H9 (cell line): ENCODE results near the gene TMEM164. TPM values are rescaled to one million over a fixed set of nuclear protein-coding genes. Genes with fewer than 3 reads are reported as not detected.

Experiments
- DNase-seq: peaks from one replicate; pipeline ENCODE4 v3.0.0-alpha.2; 2017
- H2AFZ ChIP-seq: one replicate; pipeline ENCODE4 v1.6.1; 2013; ENCODE audit warnings: mild to moderate bottlenecking, low read length, control low read depth, moderate library complexity
- H2AK5ac ChIP-seq: 2 replicates; pipeline ENCODE4 v1.6.1; 2013; ENCODE audit warnings: low read length, control low read depth, mixed read lengths; ENCODE audit not compliant: insufficient read length
- H2BK120ac ChIP-seq: one replicate; pipeline ENCODE4 v1.6.1; 2013; ENCODE audit warnings: low read depth, mild to moderate bottlenecking, low read length, control low read depth, inconsistent platforms; ENCODE audit not compliant: poor library complexity, severe bottlenecking
- H2BK12ac ChIP-seq: 2 replicates; pipeline ENCODE4 v1.6.1; 2013; ENCODE audit warnings: low read length, control low read depth, mixed read lengths, low read depth; ENCODE audit not compliant: insufficient read length
- H2BK15ac ChIP-seq: 2 replicates; pipeline ENCODE4 v1.6.1; 2013; ENCODE audit warnings: low read depth, low read length, control low read depth
- H2BK20ac ChIP-seq: one replicate; pipeline ENCODE4 v1.6.1; 2013; ENCODE audit warnings: low read depth, mild to moderate bottlenecking, low read length, control low read depth, inconsistent platforms; ENCODE audit not compliant: poor library complexity, severe bottlenecking
- H2BK5ac ChIP-seq: 2 replicates; pipeline ENCODE4 v1.6.1; 2013; ENCODE audit warnings: low read length, control low read depth, mixed read lengths; ENCODE audit not compliant: insufficient read length
- H3K14ac ChIP-seq: 2 replicates; pipeline ENCODE4 v1.6.1; 2013; ENCODE audit warnings: low read length, control low read depth; ENCODE audit not compliant: insufficient read depth
- H3K18ac ChIP-seq: 2 replicates; pipeline ENCODE4 v1.6.1; 2013; ENCODE audit warnings: low read depth, mild to moderate bottlenecking, mixed read lengths, low read length, control low read depth; ENCODE audit not compliant: insufficient read length
- H3K23ac ChIP-seq: 2 replicates; pipeline ENCODE4 v1.6.1; 2013; ENCODE audit warnings: low read length, control low read depth, mixed read lengths, low read depth; ENCODE audit not compliant: insufficient read length
- H3K23me2 ChIP-seq: 2 replicates; pipeline ENCODE4 v1.6.1; 2013; ENCODE audit warnings: low read depth, mild to moderate bottlenecking, mixed read lengths, low read length, control low read depth; ENCODE audit not compliant: insufficient read length, poor library complexity, severe bottlenecking
- H3K27ac ChIP-seq: 2 replicates; pipeline ENCODE4 v1.5.1; 2013; ENCODE audit warnings: low read length, control low read depth, mixed read lengths, low read depth; ENCODE audit not compliant: insufficient read length
- H3K27me3 ChIP-seq: 2 replicates; pipeline ENCODE4 v1.6.1; 2013; ENCODE audit warnings: low read length, control low read depth, inconsistent platforms; ENCODE audit not compliant: insufficient read depth
- H3K4ac ChIP-seq: 2 replicates; pipeline ENCODE4 v1.6.1; 2013; ENCODE audit warnings: low read depth, mild to moderate bottlenecking, control low read depth, inconsistent platforms, low read length, moderate library complexity
- H3K4me1 ChIP-seq: 2 replicates; pipeline ENCODE4 v1.6.1; 2013; ENCODE audit warnings: low read length, control low read depth, inconsistent platforms; ENCODE audit not compliant: insufficient read depth
- H3K4me2 ChIP-seq: 2 replicates; pipeline ENCODE4 v1.6.1; 2013; ENCODE audit warnings: low read length, control low read depth, mixed read lengths; ENCODE audit not compliant: insufficient read length, insufficient read depth
- H3K56ac ChIP-seq: 2 replicates; pipeline ENCODE4 v1.6.1; 2013; ENCODE audit warnings: low read depth, mild to moderate bottlenecking, mixed read lengths, low read length, control low read depth; ENCODE audit not compliant: insufficient read length
- H3K79me1 ChIP-seq: 2 replicates; pipeline ENCODE4 v1.6.1; 2013; ENCODE audit warnings: low read depth, mild to moderate bottlenecking, moderate library complexity, low read length, control low read depth, inconsistent platforms; ENCODE audit not compliant: insufficient read depth, poor library complexity, severe bottlenecking
- H3K79me2 ChIP-seq: 2 replicates; pipeline ENCODE4 v1.6.1; 2013; ENCODE audit warnings: low read length, control low read depth, inconsistent platforms; ENCODE audit not compliant: insufficient read depth
- H3K9ac ChIP-seq: 2 replicates; pipeline ENCODE4 v1.6.1; 2013; ENCODE audit warnings: low read length, control low read depth, mixed read lengths; ENCODE audit not compliant: insufficient read length; ENCODE audit errors: extremely low read depth
- H3K9me3 ChIP-seq: one replicate; pipeline ENCODE4 v1.6.1; 2013; ENCODE audit warnings: low read depth, low read length, inconsistent platforms; ENCODE audit not compliant: control insufficient read depth
- H3T11ph ChIP-seq: one replicate; pipeline ENCODE4 v1.6.1; 2013; ENCODE audit warnings: mild to moderate bottlenecking, low read length, control low read depth, inconsistent platforms
- H4K20me1 ChIP-seq: one replicate; pipeline ENCODE4 v1.6.1; 2013; ENCODE audit not compliant: control insufficient read depth, insufficient read length, insufficient read depth
- H4K5ac ChIP-seq: 2 replicates; pipeline ENCODE4 v1.6.1; 2013; ENCODE audit warnings: low read depth, mild to moderate bottlenecking, mixed read lengths, low read length, control low read depth; ENCODE audit not compliant: insufficient read length
- H4K8ac ChIP-seq: replicated peaks from 2 replicates; pipeline ENCODE4 v1.6.1; 2013; ENCODE audit warnings: low read length, control low read depth, mixed read lengths, low read depth; ENCODE audit not compliant: insufficient read length
- H4K91ac ChIP-seq: 2 replicates; pipeline ENCODE4 v1.6.1; 2013; ENCODE audit warnings: low read depth, mild to moderate bottlenecking, moderate library complexity, mixed read lengths, low read length, control low read depth; ENCODE audit not compliant: insufficient read length
- H3K27ac Mint-ChIP-seq, 3 experiments: 2 replicates in 2 of 3; 3 replicates in 1 of 3; pipeline ENCODE4 v1.8.0; 2020 to 2021; ENCODE audit warnings: mixed read lengths in 3 of 3, mild to moderate bottlenecking in 1 of 3, moderate library complexity in 1 of 3
- H3K27me3 Mint-ChIP-seq: 2 replicates; pipeline ENCODE4 v1.8.0; 2021; ENCODE audit warnings: low read depth, mild to moderate bottlenecking, moderate library complexity, mixed read lengths
- H3K36me3 Mint-ChIP-seq, 3 experiments: 2 replicates in 2 of 3; 3 replicates in 1 of 3; pipeline ENCODE4 v1.8.0; 2020 to 2021; ENCODE audit warnings: low read depth in 3 of 3, mixed read lengths in 3 of 3; ENCODE audit not compliant: insufficient read depth in 1 of 3
- H3K4me1 Mint-ChIP-seq, 2 experiments: 2 replicates each; pipeline ENCODE4 v1.8.0; 2020; ENCODE audit warnings: mixed read lengths in 2 of 2
- H3K4me3 Mint-ChIP-seq, 2 experiments: 2 replicates in 1 of 2; 3 replicates in 1 of 2; pipeline ENCODE4 v1.8.0; 2020 to 2021; ENCODE audit warnings: mild to moderate bottlenecking in 2 of 2, mixed read lengths in 2 of 2, moderate library complexity in 1 of 2
- H3K9me3 Mint-ChIP-seq, 2 experiments: 2 replicates in 1 of 2; 3 replicates in 1 of 2; pipeline ENCODE4 v1.8.0; 2020; ENCODE audit warnings: mild to moderate bottlenecking in 2 of 2, mixed read lengths in 2 of 2, moderate library complexity in 1 of 2
- WGBS: extraction: QIAGEN DNeasy Blood & Tissue Kit; methylation state at CpG from one replicate; pipeline ENCODE4 v1.1.7; 2013; ENCODE audit warnings: missing lambda C conversion rate, low lambda C conversion rate, mixed read lengths; ENCODE audit not compliant: insufficient read length; ENCODE audit errors: extremely low coverage; 5-methylcytosine and 5-hydroxymethylcytosine counted together
- total RNA-seq: library from RNA; stranded (reverse); gene quantifications from 2 replicates; pipeline ENCODE4 v1.2.1, GENCODE V29; 2021
- TF ChIP-seq, protein P1 (sequence below): fragments of 200-600 bp; sonication (generic); conservative IDR thresholded peaks from 3 replicates; pipeline ENCODE4 v1.8.0; 2021; ENCODE audit warnings: antibody characterized with exemption, mild to moderate bottlenecking

TMEM164 gene
- total RNA-seq, 1 experiment from 2014 or later: 30.4 TPM

GRCh38 chrX:110044346-110045249, 41.7 kb downstream of the TMEM164 start:
- Histone ChIP-seq H3K79me2 (no peaks in the 10 kb centered on the region), H2BK15ac (no peak overlapping the region), H4K91ac (no peak overlapping the region), H3K79me1 (no peaks in the 10 kb centered on the region), H2AFZ (no peak overlapping the region), H3K56ac (no peak overlapping the region), H3K4me1 (no peaks in the 10 kb centered on the region; the same call in 1 of the 2 replicates), H3K23ac (no peak overlapping the region), H2BK12ac (no peak overlapping the region), H3K23me2 (no peaks in the 10 kb centered on the region), H4K8ac (no peak overlapping the region), H3T11ph (no peak overlapping the region), H2BK20ac (no peak overlapping the region), H3K9ac (no peak overlapping the region), H4K5ac (no peak overlapping the region), H2BK5ac (no peak overlapping the region), H3K4ac (no peak overlapping the region), H3K18ac (no peak overlapping the region), H2BK120ac (no peak overlapping the region), H3K9me3 (no peaks in the 10 kb centered on the region), H3K4me2 (no peak overlapping the region), H3K27me3 (no peaks in the 10 kb centered on the region), H3K27ac (no peak overlapping the region), H2AK5ac (no peak overlapping the region), H4K20me1 (no peaks in the 10 kb centered on the region), H3K14ac (no peak overlapping the region)
- no peak overlapping the region for H3K4me3 Mint-ChIP-seq
- no peaks in the 10 kb centered on the region for H3K36me3 Mint-ChIP-seq
- no CpG with 5 or more reads among the region's 4 CpGs for WGBS
- TF ChIP-seq, protein P1, sequence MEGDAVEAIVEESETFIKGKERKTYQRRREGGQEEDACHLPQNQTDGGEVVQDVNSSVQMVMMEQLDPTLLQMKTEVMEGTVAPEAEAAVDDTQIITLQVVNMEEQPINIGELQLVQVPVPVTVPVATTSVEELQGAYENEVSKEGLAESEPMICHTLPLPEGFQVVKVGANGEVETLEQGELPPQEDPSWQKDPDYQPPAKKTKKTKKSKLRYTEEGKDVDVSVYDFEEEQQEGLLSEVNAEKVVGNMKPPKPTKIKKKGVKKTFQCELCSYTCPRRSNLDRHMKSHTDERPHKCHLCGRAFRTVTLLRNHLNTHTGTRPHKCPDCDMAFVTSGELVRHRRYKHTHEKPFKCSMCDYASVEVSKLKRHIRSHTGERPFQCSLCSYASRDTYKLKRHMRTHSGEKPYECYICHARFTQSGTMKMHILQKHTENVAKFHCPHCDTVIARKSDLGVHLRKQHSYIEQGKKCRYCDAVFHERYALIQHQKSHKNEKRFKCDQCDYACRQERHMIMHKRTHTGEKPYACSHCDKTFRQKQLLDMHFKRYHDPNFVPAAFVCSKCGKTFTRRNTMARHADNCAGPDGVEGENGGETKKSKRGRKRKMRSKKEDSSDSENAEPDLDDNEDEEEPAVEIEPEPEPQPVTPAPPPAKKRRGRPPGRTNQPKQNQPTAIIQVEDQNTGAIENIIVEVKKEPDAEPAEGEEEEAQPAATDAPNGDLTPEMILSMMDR: no peak
- DNase-seq: no peak
- H3K27ac Mint-ChIP-seq: no peak overlapping the region
- H3K9me3 Mint-ChIP-seq: no peaks in the 10 kb centered on the region
- H3K27me3 Mint-ChIP-seq: peaks cover 1% of the 10 kb centered on the region; the same call in 1 of the 2 replicates
- H3K4me1 Mint-ChIP-seq: peaks cover 44 to 54% of the 10 kb centered on the region in 2 experiments
